ENCODE results near the gene RAB11FIP4.

Gene RAB11FIP4

DNA sequence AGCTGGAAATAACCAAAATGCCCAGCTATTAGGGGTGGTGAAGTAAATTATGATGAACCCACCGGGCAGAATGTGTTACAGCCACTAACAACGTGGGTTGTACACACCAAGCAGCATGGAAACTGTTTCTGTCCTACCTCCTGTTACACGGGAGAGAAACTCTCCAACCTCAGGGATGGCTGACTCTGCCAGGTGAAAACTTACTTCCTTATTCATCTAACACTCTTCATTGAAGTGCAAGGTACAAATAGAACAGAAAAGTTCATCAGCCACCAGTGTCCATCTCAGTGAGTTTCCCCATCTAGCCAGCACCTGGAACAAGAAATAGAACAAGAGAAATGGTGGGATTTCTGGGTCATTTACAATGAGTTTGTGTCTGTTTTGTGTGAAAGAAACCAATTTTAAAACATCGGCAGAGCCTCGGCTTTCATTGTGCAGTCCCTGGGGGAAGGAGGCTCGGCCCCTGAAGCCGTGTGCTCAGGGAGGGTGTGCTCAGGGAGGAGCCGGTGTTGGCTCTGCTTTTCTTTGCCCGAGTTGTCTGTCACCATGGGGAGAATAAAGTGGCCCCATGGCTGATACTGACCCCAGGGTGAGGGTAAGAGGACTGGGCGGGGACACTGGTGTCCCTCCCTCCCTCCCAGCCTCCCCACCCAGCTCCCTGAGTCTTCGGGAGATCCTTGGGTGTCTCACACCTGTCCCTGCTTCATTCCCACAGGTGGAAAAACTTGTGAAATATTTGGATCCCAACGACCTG lies 39.8 kb downstream of the RAB11FIP4 start:
- no peak for DNase-seq (ENCODE audit: low spot score)
- TF ChIP-seq, protein P1, sequence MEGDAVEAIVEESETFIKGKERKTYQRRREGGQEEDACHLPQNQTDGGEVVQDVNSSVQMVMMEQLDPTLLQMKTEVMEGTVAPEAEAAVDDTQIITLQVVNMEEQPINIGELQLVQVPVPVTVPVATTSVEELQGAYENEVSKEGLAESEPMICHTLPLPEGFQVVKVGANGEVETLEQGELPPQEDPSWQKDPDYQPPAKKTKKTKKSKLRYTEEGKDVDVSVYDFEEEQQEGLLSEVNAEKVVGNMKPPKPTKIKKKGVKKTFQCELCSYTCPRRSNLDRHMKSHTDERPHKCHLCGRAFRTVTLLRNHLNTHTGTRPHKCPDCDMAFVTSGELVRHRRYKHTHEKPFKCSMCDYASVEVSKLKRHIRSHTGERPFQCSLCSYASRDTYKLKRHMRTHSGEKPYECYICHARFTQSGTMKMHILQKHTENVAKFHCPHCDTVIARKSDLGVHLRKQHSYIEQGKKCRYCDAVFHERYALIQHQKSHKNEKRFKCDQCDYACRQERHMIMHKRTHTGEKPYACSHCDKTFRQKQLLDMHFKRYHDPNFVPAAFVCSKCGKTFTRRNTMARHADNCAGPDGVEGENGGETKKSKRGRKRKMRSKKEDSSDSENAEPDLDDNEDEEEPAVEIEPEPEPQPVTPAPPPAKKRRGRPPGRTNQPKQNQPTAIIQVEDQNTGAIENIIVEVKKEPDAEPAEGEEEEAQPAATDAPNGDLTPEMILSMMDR (IDR thresholded peaks at IDR 0.05; ENCODE audit: extremely low read depth, insufficient read depth, missing control alignments): no peak
- in situ Hi-C loops (cut with MboI; ENCODE audit: low pct_unique_long_range_greater_than_20kb, low sequenced_read_pairs, unreplicated experiment): loop anchor here (25.0 kb wide), 1 partner anchor 406 kb away; no protein-coding TSS in a partner anchor

DNA sequence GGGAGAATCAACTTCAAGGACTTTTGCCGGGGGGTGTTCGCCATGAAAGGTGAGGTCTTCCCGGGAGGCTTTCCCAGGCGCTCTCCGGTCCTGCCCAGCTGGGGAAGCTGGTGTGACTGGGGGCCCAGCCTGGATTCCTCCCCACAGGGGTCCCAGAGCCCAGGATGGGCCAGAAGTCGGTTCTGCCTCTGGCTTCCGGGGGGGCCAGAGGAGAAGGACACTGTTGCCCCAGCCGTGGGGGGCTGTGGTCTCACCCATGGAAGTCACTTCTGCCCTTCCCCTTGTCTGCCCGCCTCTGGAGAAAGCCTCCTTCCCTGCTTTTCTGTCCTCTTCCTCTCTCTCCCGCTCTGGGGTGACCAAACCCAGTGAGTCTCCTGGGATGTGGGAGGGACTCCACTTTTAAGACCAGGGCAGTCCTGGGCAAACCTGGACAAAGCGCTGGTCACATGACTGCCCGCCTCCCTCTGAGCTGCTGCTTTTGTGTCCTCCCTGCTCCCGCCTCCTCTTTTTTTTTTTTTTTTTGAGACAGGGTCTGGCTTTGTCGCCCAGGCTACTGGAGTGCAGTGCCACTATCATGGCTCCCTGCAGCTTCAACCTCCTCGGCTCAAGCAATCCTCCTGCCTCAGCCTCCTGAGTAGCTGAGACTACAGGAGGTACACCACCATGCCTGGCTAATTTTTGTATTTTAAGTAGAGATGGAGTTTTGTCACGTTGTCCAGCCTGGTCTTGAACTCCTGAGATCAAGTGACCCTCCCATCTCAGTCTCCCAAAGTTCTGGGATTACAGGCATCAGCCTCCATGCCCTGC lies 40.6 kb downstream of the RAB11FIP4 start:
- no peak for DNase-seq (ENCODE audit: low spot score)
- TF ChIP-seq, protein P1 (IDR thresholded peaks at IDR 0.05; ENCODE audit: extremely low read depth, insufficient read depth, missing control alignments): no peak
- in situ Hi-C loops (cut with MboI; ENCODE audit: low pct_unique_long_range_greater_than_20kb, low sequenced_read_pairs, unreplicated experiment): loop anchor here (25.0 kb wide), 1 partner anchor 405 kb away; no protein-coding TSS in a partner anchor

DNA sequence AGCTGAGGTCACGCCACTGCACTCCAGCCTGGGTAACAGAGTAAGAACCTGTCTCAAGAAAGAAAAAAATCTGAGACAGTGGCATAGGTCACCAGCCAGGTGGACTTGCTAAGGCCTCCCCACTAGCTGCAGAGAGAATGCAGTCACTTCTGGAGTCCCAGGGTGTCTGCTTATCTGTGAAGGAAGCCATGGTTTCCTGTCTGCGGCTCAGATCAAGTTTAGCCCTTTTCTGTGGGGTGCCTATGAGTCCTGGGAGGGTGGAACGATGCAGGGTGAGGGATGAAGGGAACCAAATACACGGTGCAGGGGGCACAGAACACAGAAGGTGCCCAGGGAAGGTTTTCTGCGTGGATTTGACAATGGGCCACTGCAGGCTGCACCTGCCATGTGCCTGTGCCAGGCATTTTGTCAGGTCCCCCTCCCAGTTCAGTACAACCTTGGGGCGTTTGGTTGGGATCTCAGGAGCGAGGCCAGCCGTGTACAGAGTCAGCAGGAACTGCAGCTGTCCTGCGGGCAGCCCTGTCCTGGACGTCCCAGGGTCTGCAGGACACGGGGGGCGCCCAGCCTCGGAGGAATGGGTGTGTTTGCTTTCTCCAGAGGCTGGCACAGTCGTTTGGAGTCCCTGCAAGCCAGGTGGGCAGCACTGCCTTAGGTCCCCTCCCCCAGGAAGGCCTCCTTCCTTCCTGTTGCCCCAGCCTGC lies 41.8 kb downstream of the RAB11FIP4 start:
- in situ Hi-C loops (cut with MboI; ENCODE audit: low pct_unique_long_range_greater_than_20kb, low sequenced_read_pairs, unreplicated experiment): loop anchor here (25.0 kb wide), 1 partner anchor 404 kb away; no protein-coding TSS in a partner anchor
- DNase-seq (ENCODE audit: low spot score): no peak
- TF ChIP-seq, protein P1 (IDR thresholded peaks at IDR 0.05; ENCODE audit: extremely low read depth, insufficient read depth, missing control alignments): no peak

DNA sequence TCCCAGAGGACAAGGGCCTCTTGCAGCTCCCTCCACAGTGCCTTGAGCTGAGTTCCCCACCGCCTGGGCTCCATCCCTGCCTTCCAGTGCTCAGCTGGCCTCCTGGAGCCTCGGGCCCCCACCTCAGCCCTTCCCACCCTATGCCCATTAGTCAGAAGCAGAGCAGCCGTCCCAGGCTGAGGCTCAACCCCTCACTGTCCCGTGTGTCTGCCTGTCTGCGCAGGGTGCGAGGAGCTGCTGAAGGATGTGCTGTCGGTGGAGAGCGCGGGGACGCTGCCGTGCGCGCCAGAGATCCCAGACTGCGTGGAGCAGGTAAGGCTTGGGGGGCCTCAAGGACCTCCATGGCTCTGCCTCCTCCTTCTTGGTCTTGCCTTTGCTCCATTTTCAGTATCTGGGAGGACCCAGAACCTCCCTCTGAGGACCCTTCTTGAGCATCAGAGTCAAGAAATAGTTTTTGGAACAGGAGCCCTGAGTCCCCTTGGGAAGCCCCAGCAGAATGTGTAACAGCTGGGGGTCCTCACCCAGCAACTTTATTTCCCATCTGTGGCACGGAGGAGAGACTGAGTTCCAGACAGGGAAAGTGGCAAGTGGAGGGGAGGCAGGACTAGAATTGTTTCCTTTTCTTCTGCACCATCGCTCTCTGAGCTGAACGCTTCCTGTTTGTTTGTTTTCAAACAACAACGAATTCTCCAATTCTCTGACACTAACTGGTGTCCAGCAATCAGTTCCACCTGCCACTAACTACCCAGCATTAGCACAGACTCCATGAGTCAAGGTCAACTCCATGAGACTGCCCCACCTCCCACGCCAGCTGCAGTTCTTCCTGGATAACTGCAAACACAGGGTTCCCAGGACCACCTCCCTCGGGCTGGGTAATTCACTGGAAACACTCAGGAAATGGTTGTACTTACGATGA lies 42.6 kb downstream of the RAB11FIP4 start:
- no peak for DNase-seq (ENCODE audit: low spot score)
- in situ Hi-C loops (cut with MboI; ENCODE audit: low pct_unique_long_range_greater_than_20kb, low sequenced_read_pairs, unreplicated experiment): loop anchor here (25.0 kb wide), 1 partner anchor 403 kb away; no protein-coding TSS in a partner anchor
- TF ChIP-seq, protein P1 (IDR thresholded peaks at IDR 0.05; ENCODE audit: extremely low read depth, insufficient read depth, missing control alignments): no peak

DNA sequence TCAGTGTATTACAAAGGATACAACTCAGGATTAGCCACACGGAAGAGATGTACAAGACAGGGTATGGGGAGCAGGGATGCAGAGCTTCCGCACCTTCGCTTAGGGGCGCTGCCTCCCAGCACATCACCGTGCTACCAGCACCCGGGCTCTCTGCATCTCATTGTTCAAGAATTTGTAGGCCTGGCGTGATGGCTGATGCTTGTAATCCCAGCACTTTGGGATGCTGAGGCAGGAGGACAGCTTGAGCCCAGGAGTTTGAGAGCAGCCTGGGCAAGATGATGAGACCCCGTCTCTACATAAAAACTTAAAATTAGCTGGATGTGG lies 43.2 kb downstream of the RAB11FIP4 start:
- TF ChIP-seq, protein P1 (IDR thresholded peaks at IDR 0.05; ENCODE audit: extremely low read depth, insufficient read depth, missing control alignments): no peak
- in situ Hi-C loops (cut with MboI; ENCODE audit: low pct_unique_long_range_greater_than_20kb, low sequenced_read_pairs, unreplicated experiment): loop anchor here (25.0 kb wide), 1 partner anchor 403 kb away; no protein-coding TSS in a partner anchor
- DNase-seq (ENCODE audit: low spot score): no peak
